Measurements from ENCODE around the gene LRMDA.

DNA sequence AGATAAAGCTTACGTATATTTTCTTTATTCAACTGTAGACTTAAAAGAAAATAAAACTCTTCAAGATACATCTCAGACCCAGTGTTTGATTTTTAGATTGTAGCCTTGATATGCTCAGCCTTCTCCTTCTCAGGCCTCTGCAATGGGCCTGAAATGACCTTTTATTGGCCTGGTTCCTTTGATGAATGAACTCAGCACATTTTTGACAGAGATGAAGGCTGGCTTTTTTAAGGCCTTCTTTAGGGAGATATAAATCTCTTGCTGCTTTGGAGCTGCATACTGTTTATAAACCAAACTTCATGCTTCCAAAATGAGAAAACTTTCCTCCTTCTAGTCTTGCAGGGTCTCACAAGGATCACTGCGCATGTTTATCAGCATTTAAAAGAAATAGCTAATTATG, 1049.8 kb downstream of the LRMDA start:
- TF ChIP-seq CTCF (IDR thresholded peaks at IDR 0.05) (no peak), POLR2A (IDR thresholded peaks at IDR 0.05) (no peak)
